CD4-positive, CD25-positive, alpha-beta regulatory T cell (primary cell): ENCODE results near the gene TBCCD1. TPM values are rescaled to one million over a fixed set of nuclear protein-coding genes. Genes with fewer than 3 reads are reported as not detected.

Experiments used
- ATAC-seq, 2 donors: fragments of 150-1000 bp; cut with Tn5 transposase; one replicate each; pipeline ENCODE4 v1.10.0; 2021; ENCODE audit warnings: low read depth in 2 of 2, moderate number of reproducible peaks in 2 of 2, moderate library complexity in 1 of 2
- DNase-seq, 3 donors: peaks; one replicate each; pipeline versions ENCODE4 v3.0.0 to v3.0.0-alpha.2; 2012 to 2022; ENCODE audit warnings: mixed read lengths in 1 of 3
- H3K27ac ChIP-seq: one replicate; pipeline ENCODE4 v1.7.0; 2013; ENCODE audit warnings: mild to moderate bottlenecking, low read length; ENCODE audit not compliant: insufficient read depth, poor library complexity, severe bottlenecking
- H3K27me3 ChIP-seq: one replicate; pipeline ENCODE4 v1.7.0; 2013; ENCODE audit warnings: low read length; ENCODE audit not compliant: control insufficient read depth, insufficient read depth
- H3K36me3 ChIP-seq: one replicate; pipeline ENCODE4 v1.7.0; 2013; ENCODE audit warnings: mild to moderate bottlenecking, low read length, moderate library complexity; ENCODE audit not compliant: control insufficient read depth, insufficient read depth
- H3K4me1 ChIP-seq: 2 replicates; pipeline ENCODE4 v1.7.0; 2013; ENCODE audit warnings: mild to moderate bottlenecking, low read length; ENCODE audit not compliant: insufficient read depth, control insufficient read depth, poor library complexity, severe bottlenecking
- H3K4me3 ChIP-seq: one replicate; pipeline ENCODE4 v1.7.0; 2013; ENCODE audit warnings: low read depth, mild to moderate bottlenecking, low read length, moderate library complexity
- H3K9me3 ChIP-seq, 2 experiments: 1 replicate in 1 of 2; 2 replicates in 1 of 2; pipeline ENCODE4 v1.7.0; 2013; ENCODE audit warnings: low read length in 2 of 2, mild to moderate bottlenecking in 1 of 2, moderate library complexity in 1 of 2; ENCODE audit not compliant: control insufficient read depth in 2 of 2
- H3K27ac Mint-ChIP-seq, 3 donors: one replicate each; pipeline ENCODE4 v1.8.0; 2020 to 2022; ENCODE audit warnings: mild to moderate bottlenecking in 3 of 3, mixed read lengths in 3 of 3, moderate library complexity in 2 of 3
- H3K27me3 Mint-ChIP-seq: one replicate; pipeline ENCODE4 v1.8.0; 2022; ENCODE audit warnings: mild to moderate bottlenecking, mixed read lengths
- H3K36me3 Mint-ChIP-seq: one replicate; pipeline ENCODE4 v1.8.0; 2020; ENCODE audit warnings: mixed read lengths
- H3K4me1 Mint-ChIP-seq, 4 donors: one replicate each; pipeline ENCODE4 v1.8.0; 2020 to 2022; ENCODE audit warnings: mixed read lengths in 4 of 4, mild to moderate bottlenecking in 1 of 4
- H3K4me3 Mint-ChIP-seq, 4 donors: one replicate each; pipeline ENCODE4 v1.8.0; 2020 to 2022; ENCODE audit warnings: mild to moderate bottlenecking in 4 of 4, mixed read lengths in 4 of 4, moderate library complexity in 3 of 4
- H3K9me3 Mint-ChIP-seq, 7 donors: one replicate each; pipeline ENCODE4 v1.8.0; 2020 to 2022; ENCODE audit warnings: mixed read lengths in 7 of 7, mild to moderate bottlenecking in 3 of 7, moderate library complexity in 2 of 7
- polyA plus RNA-seq, 4 donors: library from polyadenylated mRNA; unstranded; fragments of 300-500 nt; fragmentation: Illumina TruSeq; gene quantifications; one replicate each; pipeline ENCODE4 v1.2.3, GENCODE V29; 2021
- total RNA-seq: library from RNA; stranded (reverse); gene quantifications from one replicate; pipeline ENCODE4 v1.2.3, GENCODE V29; 2022

The TBCCD1 gene
- total and polyA plus RNA-seq, 5 donors from 2014 or later: 18.7 to 23.9 (median 22.0) TPM

DNA sequence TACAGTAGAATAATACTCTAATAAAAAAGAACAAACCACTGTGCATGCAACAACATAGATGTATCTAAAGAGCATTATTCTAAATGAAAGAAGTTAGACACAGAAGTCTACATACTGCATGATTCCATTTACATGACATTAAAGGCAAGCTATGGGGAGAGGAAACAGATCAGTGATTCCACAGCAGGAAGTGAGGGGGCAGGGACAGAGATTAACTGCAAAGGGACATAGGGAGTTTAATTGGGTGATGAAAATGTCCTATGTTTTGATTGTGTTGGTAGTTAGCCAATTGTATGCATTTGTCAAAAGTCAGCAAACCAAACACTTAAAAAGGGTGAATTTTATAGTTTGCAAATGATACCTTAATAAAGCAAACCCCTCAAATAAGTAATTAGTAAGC lies 36.7 kb downstream of the TBCCD1 start:
- no peaks in the 10 kb centered on the region for H3K9me3 ChIP-seq
- Mint-ChIP-seq H3K27me3 (no peaks in the 10 kb centered on the region), H3K9me3 (no peaks in the 10 kb centered on the region), H3K27ac (no peak overlapping the region), H3K4me3 (no peak overlapping the region), H3K36me3 (peaks cover 27% of the 10 kb centered on the region), H3K4me1 (peaks cover 4 to 19% (median 13%) of the 10 kb centered on the region in 4 donors)
- DNase-seq (no peak), ATAC-seq (no peak)
- peaks cover 13% of the 10 kb centered on the region for H3K4me1 ChIP-seq
- no peak overlapping the region for H3K4me3 ChIP-seq
- no peaks in the 10 kb centered on the region for H3K27me3 ChIP-seq
- H3K27ac ChIP-seq: no peak overlapping the region
- no peaks in the 10 kb centered on the region for H3K36me3 ChIP-seq

DNA sequence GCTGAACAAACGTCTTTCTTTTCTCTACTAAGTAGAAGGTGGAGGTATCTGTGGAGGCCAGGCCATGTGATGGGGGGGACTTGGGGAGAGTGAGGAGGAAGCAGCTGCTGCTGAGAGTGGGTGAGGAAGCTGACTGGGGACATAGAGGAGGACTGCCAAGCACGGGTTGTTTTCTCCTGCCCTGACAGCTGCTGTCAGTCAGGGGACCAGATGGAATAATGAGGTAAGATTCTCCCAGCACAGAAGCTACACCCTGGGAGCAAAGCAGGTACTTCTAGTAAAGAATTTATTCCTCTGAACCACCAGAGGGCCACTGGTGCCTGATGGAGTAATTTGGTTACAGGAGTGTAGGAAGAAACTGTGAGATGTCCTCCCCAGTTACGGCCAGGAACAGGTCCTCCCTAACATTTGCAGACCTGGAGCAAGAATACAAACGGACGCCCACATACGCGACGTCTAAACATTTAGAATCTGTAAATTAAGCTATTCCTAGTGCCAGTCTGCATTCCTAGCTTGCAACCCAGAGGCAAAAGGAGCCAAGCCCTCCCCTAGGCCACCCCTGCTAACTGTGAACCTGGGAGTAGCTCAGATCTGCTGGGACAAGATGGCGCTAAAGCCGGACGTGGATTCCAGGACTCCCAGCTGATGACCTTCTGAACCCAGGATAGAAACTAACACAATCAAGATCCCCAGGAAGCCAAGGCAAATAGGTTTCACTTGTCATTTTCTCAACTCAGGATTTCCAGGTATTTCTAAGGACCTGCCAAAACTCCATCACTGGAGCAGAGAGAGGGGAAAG lies 37.7 kb downstream of the TBCCD1 start:
- Mint-ChIP-seq H3K4me3 (no peak overlapping the region), H3K27me3 (no peaks in the 10 kb centered on the region), H3K4me1 (peaks cover 2 to 16% (median 10%) of the 10 kb centered on the region in 4 donors), H3K9me3 (no peaks in the 10 kb centered on the region), H3K27ac (peak overlapping the region in 2 of 3 donors; percentile 18 to 26), H3K36me3 (peaks cover 27% of the 10 kb centered on the region)
- H3K36me3 ChIP-seq: no peaks in the 10 kb centered on the region
- no peak for ATAC-seq
- no peak overlapping the region for H3K4me3 ChIP-seq
- no peaks in the 10 kb centered on the region for H3K9me3 ChIP-seq
- no peak for DNase-seq
- no peaks in the 10 kb centered on the region for H3K27me3 ChIP-seq
- peaks cover 10% of the 10 kb centered on the region for H3K4me1 ChIP-seq
- no peak overlapping the region for H3K27ac ChIP-seq

DNA sequence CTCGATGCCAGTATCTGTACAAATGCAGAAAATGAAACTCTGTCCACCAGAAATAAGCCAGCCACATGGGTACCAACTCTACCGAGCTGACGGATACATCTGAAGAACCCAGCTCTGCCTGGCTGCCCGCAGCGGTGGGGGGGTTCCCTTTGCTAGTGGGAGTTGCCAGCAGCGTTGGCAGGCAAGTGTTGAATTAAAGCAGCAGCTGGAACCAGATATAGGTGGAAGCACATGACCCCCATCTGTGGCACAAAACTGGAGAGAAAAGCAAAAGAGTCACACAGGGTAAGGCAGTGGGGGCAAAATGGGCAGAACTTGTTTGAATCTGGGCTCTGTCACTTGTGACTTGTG lies 40.9 kb downstream of the TBCCD1 start:
- H3K36me3 Mint-ChIP-seq: peaks cover 24% of the 10 kb centered on the region
- no peaks in the 10 kb centered on the region for H3K27me3 Mint-ChIP-seq
- H3K27ac ChIP-seq: no peak overlapping the region
- DNase-seq (no peak), ATAC-seq (peak in 1 of 2 donors; percentile 34)
- H3K9me3 Mint-ChIP-seq: no peaks in the 10 kb centered on the region
- H3K27ac Mint-ChIP-seq: no peak overlapping the region
- H3K9me3 ChIP-seq: no peaks in the 10 kb centered on the region
- no peaks in the 10 kb centered on the region for H3K4me1 ChIP-seq
- peaks cover 0 to 13% (median 7%) of the 10 kb centered on the region in 4 donors for H3K4me1 Mint-ChIP-seq
- no peak overlapping the region for H3K4me3 Mint-ChIP-seq
- H3K27me3 ChIP-seq: no peaks in the 10 kb centered on the region
- H3K4me3 ChIP-seq: no peak overlapping the region
- no peaks in the 10 kb centered on the region for H3K36me3 ChIP-seq

DNA sequence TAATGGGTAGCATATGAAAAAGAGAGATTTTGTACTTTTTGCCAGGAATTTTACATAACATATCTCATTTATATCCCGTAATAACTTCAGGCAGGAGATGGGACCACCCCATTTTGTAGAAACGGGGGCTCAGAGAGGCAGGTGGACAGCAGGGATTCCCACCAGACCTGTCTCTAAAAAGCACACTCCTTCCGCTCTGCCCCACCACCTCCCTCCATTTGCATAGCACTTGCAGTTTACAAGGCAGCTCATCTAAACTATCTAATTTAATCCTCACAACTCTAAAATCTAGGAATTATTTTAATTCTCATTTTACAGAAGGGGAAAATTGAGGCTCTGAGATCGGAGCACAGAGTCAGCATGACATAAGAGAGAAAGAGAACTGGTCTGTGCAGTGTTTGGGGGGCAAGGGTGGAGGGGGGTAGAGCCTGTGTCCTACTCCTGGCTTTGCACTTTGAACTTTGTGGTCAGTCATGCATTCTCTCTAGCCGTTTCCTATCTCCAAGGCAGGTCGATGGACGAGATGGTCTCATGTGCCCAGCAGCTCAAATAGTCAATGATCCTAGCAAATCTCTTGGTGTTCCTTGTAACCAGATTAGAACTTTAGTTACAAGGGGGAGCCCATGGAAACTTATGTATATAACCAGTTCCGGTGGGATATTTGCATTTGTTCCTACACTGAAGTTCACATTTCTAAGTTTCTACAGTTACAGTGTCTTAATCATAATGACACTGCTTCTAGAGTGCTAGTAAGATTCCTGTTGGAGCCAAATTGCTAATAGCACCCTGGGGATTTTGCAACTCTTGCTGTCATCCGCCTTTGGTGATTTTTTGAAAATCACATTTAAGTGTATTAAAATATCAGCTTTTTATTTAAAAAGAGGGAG lies 41.5 kb downstream of the TBCCD1 start:
- Mint-ChIP-seq H3K4me3 (no peak overlapping the region), H3K27ac (no peak overlapping the region), H3K9me3 (no peaks in the 10 kb centered on the region), H3K4me1 (peaks cover 0 to 17% (median 11%) of the 10 kb centered on the region in 4 donors), H3K36me3 (peaks cover 20% of the 10 kb centered on the region), H3K27me3 (no peaks in the 10 kb centered on the region)
- Histone ChIP-seq H3K4me1 (no peaks in the 10 kb centered on the region), H3K36me3 (no peaks in the 10 kb centered on the region), H3K27ac (no peak overlapping the region), H3K27me3 (no peaks in the 10 kb centered on the region), H3K9me3 (no peaks in the 10 kb centered on the region), H3K4me3 (no peak overlapping the region)
- ATAC-seq (no peak), DNase-seq (no peak)

DNA sequence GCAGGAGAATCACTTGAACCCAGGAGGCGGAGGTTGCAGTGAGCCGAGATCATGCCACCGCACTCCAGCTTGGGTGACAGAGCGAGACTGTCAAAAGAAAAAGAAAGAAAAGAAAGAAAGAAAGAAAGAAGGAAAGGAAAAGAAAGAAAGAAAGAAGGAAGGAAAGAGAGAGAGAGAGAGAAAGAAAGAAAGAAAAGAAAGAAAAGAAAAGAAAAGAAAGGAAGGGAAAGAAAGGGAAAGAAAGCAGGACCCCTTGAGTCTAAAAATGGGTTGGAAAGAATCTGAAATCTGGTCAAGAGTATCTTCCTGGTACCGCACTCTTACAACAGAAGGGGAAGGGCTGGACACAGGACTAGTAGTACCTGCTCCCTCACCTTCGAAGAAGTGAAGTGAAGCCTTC lies 42.5 kb downstream of the TBCCD1 start:
- H3K27me3 ChIP-seq: no peaks in the 10 kb centered on the region
- H3K9me3 ChIP-seq: no peaks in the 10 kb centered on the region
- no peak overlapping the region for H3K27ac ChIP-seq
- H3K4me1 ChIP-seq: peaks cover 8% of the 10 kb centered on the region
- DNase-seq (no peak), ATAC-seq (no peak)
- Mint-ChIP-seq H3K4me3 (peak overlapping the region in 1 of 4 donors; percentile 3), H3K27me3 (no peaks in the 10 kb centered on the region), H3K4me1 (peaks cover 0 to 23% (median 12%) of the 10 kb centered on the region in 4 donors), H3K9me3 (no peaks in the 10 kb centered on the region), H3K36me3 (peaks cover 19% of the 10 kb centered on the region), H3K27ac (no peak overlapping the region)
- H3K36me3 ChIP-seq: no peaks in the 10 kb centered on the region
- no peak overlapping the region for H3K4me3 ChIP-seq

DNA sequence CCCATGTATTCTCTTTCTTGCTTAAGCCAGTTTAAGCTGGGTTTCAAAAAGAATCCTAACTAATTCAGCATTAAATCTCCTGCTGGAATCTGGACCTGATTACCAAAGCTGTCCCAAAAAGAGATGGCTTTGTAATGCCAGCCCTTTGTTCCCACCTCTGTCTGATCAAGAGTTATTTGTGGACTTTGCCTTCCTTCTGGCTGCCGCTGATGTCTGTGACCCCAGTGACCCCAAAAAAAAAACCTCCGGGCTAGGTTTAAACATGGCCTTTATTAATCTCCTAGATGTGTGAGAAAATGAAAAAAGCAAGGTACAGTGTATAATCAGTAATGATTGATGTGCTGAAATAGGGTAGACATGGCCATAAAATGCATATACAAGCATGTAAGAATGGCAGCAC lies 43.7 kb downstream of the TBCCD1 start:
- no peaks in the 10 kb centered on the region for H3K27me3 ChIP-seq
- no peaks in the 10 kb centered on the region for H3K27me3 Mint-ChIP-seq
- H3K27ac ChIP-seq: no peak overlapping the region
- no peak for ATAC-seq
- no peaks in the 10 kb centered on the region for H3K36me3 ChIP-seq
- H3K9me3 Mint-ChIP-seq: no peaks in the 10 kb centered on the region
- H3K36me3 Mint-ChIP-seq: peaks cover 13% of the 10 kb centered on the region
- H3K4me3 ChIP-seq: no peak overlapping the region
- no peak overlapping the region for H3K4me3 Mint-ChIP-seq
- no peak for DNase-seq
- no peak overlapping the region for H3K27ac Mint-ChIP-seq
- H3K9me3 ChIP-seq: no peaks in the 10 kb centered on the region
- H3K4me1 ChIP-seq: peaks cover 20% of the 10 kb centered on the region
- H3K4me1 Mint-ChIP-seq: peaks cover 6 to 28% (median 17%) of the 10 kb centered on the region in 4 donors

DNA sequence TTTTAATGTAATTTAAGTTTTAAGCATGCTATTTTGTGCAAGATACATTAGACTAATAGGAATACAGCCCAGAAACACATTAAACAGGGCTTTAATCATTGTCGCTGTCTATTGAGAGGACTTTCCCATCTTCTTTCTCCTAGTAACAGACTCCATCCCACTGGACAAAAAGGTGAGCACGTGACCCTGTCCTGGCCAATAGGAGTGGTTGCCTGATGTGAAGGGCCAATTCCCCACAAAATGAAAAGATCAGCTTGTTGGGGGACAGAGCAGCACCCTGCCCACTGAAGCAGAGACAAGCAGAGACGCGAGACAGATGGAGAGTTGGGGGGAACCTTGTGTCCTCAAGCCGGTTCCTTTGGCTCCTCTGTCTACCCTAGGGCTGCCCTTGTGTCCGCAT lies 44.1 kb downstream of the TBCCD1 start:
- H3K4me3 ChIP-seq: no peak overlapping the region
- H3K9me3 ChIP-seq: no peaks in the 10 kb centered on the region
- H3K36me3 ChIP-seq: no peaks in the 10 kb centered on the region
- H3K27ac ChIP-seq: no peak overlapping the region
- no peak for DNase-seq
- H3K9me3 Mint-ChIP-seq: no peaks in the 10 kb centered on the region
- peaks cover 7 to 32% (median 17%) of the 10 kb centered on the region in 4 donors for H3K4me1 Mint-ChIP-seq
- no peaks in the 10 kb centered on the region for H3K27me3 ChIP-seq
- peaks cover 12% of the 10 kb centered on the region for H3K36me3 Mint-ChIP-seq
- H3K4me3 Mint-ChIP-seq: no peak overlapping the region
- no peak for ATAC-seq
- no peak overlapping the region for H3K27ac Mint-ChIP-seq
- no peaks in the 10 kb centered on the region for H3K27me3 Mint-ChIP-seq
- peaks cover 24% of the 10 kb centered on the region for H3K4me1 ChIP-seq
